Measurements from ENCODE around the gene NR2C2AP. TPM values are rescaled to one million over a fixed set of nuclear protein-coding genes. Genes with fewer than 3 reads are reported as not detected.

Gene NR2C2AP
- total and polyA plus RNA-seq, 2 of the 13 experiments (the other 11 are each of a cell fraction or from before 2014, with no cell fraction given): 12.2 to 26.8 TPM

- no peak for TF ChIP-seq CEBPZ (IDR thresholded peaks at IDR 0.05; ENCODE audit: low read length)
- TF ChIP-seq ZNF350 (CRISPR knock-in tag; IDR thresholded peaks at IDR 0.05; ENCODE audit: borderline replicate concordance, low read depth): peak; percentile 91; the same call in 1 of the 2 replicates
- peak; percentile 68; the same call in 1 of the 2 replicates for TF ChIP-seq ZMYM4 (CRISPR knock-in tag; IDR thresholded peaks at IDR 0.05)
- TF ChIP-seq NR2F2 (IDR thresholded peaks at IDR 0.05; ENCODE audit: borderline replicate concordance, low read depth): peak; percentile 38; the same call in 1 of the 2 replicates
- no peak for TF ChIP-seq ZBTB49 (CRISPR knock-in tag; IDR thresholded peaks at IDR 0.05; ENCODE audit: borderline replicate concordance)
- TF ChIP-seq, protein P1, sequence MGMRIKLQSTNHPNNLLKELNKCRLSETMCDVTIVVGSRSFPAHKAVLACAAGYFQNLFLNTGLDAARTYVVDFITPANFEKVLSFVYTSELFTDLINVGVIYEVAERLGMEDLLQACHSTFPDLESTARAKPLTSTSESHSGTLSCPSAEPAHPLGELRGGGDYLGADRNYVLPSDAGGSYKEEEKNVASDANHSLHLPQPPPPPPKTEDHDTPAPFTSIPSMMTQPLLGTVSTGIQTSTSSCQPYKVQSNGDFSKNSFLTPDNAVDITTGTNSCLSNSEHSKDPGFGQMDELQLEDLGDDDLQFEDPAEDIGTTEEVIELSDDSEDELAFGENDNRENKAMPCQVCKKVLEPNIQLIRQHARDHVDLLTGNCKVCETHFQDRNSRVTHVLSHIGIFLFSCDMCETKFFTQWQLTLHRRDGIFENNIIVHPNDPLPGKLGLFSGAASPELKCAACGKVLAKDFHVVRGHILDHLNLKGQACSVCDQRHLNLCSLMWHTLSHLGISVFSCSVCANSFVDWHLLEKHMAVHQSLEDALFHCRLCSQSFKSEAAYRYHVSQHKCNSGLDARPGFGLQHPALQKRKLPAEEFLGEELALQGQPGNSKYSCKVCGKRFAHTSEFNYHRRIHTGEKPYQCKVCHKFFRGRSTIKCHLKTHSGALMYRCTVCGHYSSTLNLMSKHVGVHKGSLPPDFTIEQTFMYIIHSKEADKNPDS (CRISPR knock-in tag; IDR thresholded peaks at IDR 0.05): 0 out of 2 replicates have a peak, but pooled peaks have one; percentile 75
- TF ChIP-seq ZNF326 (CRISPR knock-in tag; IDR thresholded peaks at IDR 0.05; ENCODE audit: borderline replicate concordance): no peak
- TF ChIP-seq ZNF572 (CRISPR knock-in tag; IDR thresholded peaks at IDR 0.05): peak; percentile 97
- TF ChIP-seq NCOA1 (CRISPR knock-in tag; IDR thresholded peaks at IDR 0.05): 0 out of 2 replicates have a peak, but pooled peaks have one; percentile 3
- no peak for TF ChIP-seq AKNA (CRISPR knock-in tag; IDR thresholded peaks at IDR 0.05; ENCODE audit: borderline replicate concordance)
- no peak for TF ChIP-seq MTF2 (CRISPR knock-in tag; IDR thresholded peaks at IDR 0.05; ENCODE audit: borderline replicate concordance)
- TF ChIP-seq MBD4 (IDR thresholded peaks at IDR 0.05; ENCODE audit: borderline replicate concordance, low read length): no peak
- peak; percentile 71; the same call in 1 of the 2 replicates for TF ChIP-seq ESRRA (CRISPR knock-in tag; IDR thresholded peaks at IDR 0.05; ENCODE audit: low read depth)
- TF ChIP-seq MEIS2 (CRISPR knock-in tag; IDR thresholded peaks at IDR 0.05): no peak
Measured at GRCh38 chr19:19192078-19192882, 10.9 kb downstream of the NR2C2AP start, which contains the start of the genes BORCS8 and RFXANK (continued).

All from HepG2 (cell line).